GM21515 (cell line): ENCODE data around the gene EDN2.

Source experiments
- ATAC-seq: cut with Tn5 transposase; IDR thresholded peaks from one replicate; pipeline ENCODE4 v1.9.1; 2021; ENCODE audit not compliant: unreplicated experiment

Gene EDN2

DNA sequence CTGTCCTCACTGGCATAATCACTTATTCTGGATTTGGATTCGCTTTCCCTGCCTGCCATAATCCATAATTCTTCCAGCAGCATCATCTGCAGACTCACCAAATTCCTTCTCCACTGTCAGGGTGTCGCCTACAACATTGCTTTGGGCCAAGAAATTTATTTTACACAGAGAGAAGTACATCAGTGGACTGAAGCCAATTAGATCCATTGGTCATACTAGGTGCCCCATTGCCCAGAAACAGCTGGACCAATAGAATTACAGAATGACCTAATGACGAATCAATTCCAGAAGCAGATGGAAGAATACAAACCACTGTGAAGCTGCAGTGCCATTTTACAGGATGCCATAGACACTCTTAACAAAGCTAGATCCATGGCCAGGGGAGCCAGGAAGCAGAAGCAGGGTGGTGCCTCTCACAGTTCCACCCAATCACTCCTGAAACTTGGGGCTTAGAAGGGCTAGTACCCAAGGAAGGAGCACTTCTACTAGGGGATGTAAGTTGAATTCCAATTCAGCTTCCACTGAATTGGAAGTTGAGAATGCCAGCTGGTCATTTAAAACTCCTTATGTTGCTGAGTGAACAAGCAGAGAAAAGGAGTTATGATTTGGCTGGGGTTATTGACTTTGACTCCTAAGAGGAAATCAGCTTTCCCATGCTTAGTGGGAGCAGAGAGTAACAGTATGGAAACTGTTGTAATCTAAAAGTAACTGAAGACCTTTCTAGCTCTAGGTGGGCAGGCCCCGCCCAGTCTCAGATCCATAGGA is 44.0 kb downstream of the EDN2 start:
- no peak for ATAC-seq

DNA sequence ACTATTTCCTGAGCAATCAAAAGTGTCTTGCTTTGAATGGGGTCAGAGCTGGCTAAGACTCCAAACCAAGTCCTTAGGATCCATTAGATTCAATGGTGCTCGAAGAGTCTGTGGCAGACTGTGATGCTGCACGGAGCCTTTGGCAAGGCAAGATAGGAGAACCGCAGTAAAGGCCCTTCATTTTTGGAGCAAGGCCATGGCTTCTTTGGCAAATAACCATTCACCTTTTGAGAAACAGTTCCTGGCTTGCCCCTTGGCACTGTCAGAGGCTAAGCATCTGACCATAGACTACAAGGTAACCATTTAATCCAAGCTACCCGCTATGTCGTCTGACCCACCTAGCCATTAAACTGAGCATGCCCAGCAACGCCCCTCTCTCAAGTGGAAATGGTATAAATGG is 45.2 kb downstream of the EDN2 start:
- ATAC-seq: no peak

DNA sequence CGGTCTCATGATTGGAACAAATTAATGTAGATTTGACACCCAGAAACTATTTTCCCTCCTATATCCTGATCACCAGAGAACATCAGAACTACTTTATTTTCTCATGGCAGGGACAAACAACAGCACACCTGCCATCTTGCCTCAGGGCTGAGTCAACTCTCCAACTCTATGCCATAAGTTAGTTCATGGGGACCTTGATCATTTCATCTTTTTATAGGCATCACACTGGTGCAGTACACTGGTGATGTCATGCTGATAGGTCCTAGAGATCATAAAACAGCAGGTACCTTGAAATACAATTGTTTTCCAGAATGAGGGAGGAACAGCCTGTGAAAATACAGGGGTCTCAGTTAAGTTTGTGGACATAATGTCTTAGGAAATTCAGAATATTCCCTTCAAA is 45.8 kb downstream of the EDN2 start:
- no peak for ATAC-seq

DNA sequence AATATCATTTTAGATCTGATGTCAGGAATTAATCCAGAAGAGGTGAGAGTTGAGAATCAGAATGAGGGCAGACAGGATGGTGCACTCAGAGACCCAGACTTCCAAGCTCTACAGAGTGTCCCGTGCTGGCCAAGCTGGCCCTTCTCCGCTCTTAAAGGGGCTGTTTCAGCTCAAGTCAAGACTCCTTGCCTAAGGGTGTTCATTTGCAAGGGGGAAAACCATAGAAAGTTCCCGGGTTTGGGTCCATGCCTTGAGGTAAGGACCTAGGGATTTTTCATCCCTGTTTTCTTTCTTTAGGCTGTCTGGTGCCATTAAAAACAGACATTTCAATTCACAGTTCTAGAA is 47.5 kb downstream of the EDN2 start:
- ATAC-seq: no peak

- ATAC-seq: no peak
These were observed 48.0 kb downstream of the EDN2 start for GRCh38 chr1:41436281-41437010.

DNA sequence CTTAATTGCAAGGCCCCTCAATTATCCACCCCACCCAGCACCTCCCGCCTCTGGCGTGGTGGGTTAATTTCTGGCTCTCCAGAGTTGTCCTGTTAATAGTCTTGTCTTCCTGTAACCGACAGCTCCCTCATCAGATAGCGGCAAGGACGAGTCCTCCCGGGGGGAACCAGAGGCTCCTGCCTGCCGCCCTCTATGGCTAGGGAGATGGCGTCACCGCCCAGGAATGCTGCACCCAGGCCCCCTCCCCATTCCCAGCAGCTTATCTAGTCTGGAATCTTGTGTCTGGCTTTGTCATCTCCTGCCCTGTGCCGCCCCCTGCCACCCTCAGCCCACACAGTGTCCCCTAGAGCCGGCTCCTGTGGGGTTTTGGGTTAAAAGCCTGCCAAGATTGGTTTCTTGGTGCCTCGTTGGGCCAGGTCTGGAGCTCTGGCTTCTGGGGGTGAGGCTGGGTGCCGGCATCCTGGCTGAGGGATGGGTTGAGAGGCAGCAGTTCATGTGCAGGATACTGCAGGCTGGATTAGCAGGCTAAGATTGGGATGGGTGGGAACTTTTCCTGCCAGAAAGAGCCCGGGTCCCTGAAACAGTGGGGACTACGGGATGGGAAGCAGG is 48.8 kb downstream of the EDN2 start:
- no peak for ATAC-seq

- ATAC-seq: no peak
These were observed 49.6 kb downstream of the EDN2 start for GRCh38 chr1:41434748-41435449.

DNA sequence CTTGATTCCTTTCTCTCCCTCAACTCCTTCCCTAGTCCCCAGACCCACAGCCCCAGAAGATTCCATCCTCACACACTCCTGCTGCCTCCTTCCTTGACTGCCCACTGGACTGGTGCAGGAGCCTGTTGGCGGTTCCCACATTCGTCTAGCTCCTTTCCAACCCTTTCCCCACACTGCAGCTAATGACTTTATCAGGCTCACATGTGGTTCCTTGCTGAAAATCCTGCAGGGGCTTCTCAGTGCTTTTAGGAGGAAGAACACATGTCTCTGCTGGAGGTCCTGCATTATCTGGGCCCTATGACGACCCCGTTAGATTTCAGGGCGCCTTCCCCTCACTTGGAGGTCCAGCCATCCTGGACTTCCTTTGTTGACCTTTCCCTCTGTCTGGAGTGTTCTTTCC is 50.2 kb downstream of the EDN2 start:
- ATAC-seq: no peak

DNA sequence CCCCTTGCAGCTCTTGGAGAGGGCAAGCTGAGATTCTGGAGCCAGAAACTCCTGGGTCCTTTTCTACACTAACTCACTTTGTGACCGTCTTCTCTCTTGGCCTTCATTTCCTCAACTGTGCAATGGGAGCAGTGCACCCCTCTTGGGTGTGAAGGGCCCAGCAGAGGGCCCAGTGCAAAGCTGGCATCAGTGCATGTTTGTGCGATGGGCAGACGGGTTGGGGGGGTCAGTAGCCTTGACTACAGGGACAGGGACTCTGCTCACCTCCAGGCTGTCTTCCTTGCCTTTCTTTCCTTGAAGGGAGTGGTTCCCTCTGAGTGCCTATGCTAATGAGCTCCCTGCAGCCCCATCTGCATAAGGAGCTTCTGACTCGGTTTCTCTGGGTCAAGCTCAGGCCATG is 51.0 kb downstream of the EDN2 start:
- ATAC-seq: no peak

- ATAC-seq: no peak
These were observed 51.8 kb downstream of the EDN2 start for GRCh38 chr1:41432481-41433280.

- no peak for ATAC-seq
These were observed 52.8 kb downstream of the EDN2 start for GRCh38 chr1:41431490-41432350.

DNA sequence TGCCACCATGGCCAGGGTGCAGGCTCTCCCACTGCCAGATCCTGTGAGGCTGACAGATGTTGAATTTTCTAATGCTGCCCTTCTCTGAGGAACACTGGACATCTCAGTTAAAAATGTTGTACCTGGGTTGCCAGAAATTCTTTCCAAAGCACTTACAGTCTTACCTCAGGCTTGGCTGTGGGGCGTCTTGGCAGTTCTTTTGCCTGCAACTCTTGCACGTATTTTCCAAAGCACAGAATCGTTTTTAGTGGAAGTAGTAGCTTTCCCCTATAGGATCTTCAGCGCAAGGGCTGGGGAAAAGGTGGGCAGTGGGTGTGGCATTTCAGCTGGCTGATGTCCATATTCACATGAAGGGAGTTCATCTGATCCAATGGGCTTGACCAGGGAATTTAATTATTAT is 53.9 kb downstream of the EDN2 start:
- no peak for ATAC-seq

DNA sequence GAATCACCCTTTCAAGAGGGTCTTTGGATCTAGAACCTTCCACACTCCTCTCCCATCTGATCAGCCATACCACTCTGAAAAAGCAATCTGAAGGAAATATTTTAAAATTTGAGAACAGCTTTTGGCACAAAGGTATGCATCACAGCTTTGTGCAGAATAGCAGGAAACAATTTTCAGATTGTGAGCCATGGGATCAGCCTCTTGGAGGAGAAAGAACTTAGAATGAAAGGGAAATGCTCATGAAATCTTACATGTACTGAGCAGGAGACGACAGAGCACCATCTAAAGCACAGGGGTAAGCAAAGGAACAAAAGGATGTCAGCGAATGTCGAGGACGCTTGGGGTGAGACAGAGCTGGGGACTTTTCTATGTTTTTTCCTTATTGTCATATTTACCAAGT is 54.4 kb downstream of the EDN2 start:
- ATAC-seq: no peak

DNA sequence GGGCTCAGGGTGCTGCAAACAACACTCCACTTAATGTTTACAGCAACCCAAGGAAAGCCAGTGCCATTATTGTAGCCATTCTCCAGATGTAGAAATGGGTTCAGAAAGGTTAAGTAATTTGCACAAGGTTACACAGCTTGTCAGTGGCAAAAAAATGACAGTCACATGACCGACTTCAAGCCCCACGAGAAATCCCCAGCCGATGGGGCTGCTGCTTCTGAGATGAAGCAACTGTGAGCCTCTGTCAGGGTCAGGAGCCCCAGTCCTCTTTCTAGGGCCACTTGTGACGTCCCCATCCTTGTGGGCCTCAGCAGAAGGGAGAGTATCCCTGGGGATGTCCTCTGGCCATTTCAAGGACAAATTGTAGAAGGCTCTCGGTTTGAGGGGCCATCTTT is 54.8 kb downstream of the EDN2 start:
- ATAC-seq: no peak
